NK-92 treated with Interleukin-12 subunit alpha and Interleukin-12 subunit beta, amount 100 ng/mL, for 24 hours (cell line): ENCODE results near the gene ZNF565.
"Not testable (repeated sequence)": the region's sequence is repeated elsewhere in the genome, so short reads cannot be mapped to it uniquely, and the experiment has no call there.

Experiments
- DNase-seq: peaks from one replicate; lab custom pipeline; 2025; lab: John Stamatoyannopoulos, UW

Gene ZNF565

GRCh38 chr19:36210497-36210896 is 4.0 kb downstream of the ZNF565 start:
- DNase-seq: no peak

- DNase-seq: no peak
Measured at GRCh38 chr19:36209372-36209771, 5.1 kb downstream of the ZNF565 start.

DNA sequence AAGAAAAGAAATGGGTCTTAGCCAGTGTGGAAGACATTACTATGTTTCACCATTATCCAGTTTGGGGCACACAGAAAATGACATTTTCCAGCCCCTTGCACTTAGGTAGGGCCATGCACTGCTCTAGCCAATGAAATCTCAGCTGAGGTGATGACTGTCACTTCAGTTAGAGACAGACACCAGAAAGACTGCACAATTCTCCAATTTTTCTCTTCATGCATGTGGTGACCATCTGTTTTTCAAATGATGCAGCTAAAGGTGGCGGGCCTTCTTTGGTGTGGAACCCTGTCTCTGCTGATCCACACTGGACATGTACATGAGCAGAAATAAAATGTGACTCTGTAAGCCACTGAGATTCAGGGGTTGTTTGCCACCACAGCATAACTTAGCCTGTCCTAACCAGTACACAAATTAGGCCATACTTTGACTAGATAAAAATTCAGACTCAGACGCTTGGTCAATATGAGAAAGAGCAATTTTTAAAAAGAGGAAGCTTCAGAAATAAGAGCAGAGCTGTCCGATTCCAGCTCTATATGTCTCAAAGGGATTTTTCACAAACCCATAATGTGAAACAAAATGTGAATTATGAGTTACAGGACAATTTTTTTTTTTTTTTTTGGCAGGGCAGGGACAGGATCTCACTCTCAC is 6.7 kb downstream of the ZNF565 start:
- DNase-seq: no peak

DNA sequence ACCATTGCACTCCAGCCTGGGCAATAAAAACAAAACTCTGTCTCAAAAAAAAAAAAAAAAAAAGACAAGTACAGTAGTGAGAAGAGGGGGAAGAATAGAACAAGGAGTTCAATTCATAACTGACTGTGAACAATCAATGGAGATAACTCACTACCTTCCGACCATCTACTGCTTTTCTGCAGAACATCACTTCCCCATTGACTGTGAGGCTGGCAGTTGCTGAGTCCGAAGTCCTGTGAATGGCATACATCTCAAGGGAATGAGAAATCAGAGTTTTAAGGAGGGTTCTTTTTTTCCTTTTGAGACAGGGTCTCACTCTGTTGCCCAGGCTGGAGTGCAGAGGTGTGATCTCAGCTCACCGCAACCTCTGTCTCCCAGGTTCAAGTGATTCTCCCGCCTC is 11.2 kb downstream of the ZNF565 start:
- DNase-seq: no peak

- no peak for DNase-seq
Measured at GRCh38 chr19:36201684-36202083, 12.8 kb downstream of the ZNF565 start.

DNA sequence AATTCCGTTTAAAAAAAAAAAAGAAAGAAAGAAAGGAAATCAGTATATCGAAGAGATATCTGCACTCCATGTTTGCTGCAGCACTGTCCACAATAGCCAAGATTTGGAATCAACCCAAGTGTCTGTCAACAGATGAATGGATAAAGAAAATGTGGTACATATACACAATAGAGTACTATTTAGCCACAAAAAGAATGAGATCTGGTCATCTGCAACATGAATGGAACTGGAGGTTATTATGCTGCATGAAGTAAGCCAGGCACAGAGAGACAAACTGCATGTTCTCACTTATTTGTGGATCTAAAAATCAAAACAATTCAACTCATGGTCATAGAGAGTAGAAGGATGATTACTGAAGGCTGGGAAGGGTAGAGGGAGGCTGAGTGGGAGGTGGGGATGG is 16.3 kb downstream of the ZNF565 start:
- DNase-seq: no peak

- no peak for DNase-seq
Measured at GRCh38 chr19:36196249-36196648, 18.2 kb downstream of the ZNF565 start.

DNA sequence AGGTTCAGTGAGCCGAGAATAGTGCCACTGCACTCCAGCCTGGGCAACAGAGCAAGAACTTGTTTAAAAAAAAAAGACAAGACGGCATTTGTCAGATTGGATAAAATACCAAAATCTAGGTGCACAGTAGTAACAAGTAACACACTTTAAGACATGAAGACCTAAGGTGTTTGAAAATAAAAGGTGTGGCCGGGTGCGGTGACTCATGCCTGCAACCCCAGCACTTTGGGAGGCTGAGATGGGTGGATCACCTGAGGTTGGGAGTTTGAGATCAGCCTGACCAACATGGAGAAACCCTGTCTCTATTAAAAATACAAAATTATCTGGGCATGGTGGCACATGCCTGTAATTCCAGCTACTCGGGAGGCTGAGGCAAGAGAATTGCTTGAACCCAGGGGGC is 27.7 kb downstream of the ZNF565 start:
- DNase-seq: not testable (repeated sequence)

DNA sequence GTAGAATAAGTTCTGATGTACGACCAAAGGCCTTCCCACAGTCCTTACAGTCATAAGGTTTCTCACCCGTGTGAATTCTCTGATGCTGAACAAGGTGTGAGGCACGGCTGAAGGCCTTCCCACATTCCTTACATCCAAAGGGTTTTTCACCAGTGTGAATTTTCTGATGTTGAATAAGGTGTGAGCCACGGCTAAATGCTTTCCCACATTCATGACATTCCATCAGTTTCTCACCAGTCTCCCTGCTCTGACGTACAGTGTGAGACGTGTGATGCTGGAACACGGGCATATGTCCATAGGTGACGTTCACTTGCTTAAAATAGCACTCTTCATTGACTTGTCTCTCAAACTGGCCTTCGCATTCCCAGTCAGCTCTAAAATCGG is 31.2 kb downstream of the ZNF565 start:
- DNase-seq: no peak

- DNase-seq: no peak
Measured at GRCh38 chr19:36182612-36183244, 31.7 kb downstream of the ZNF565 start.

DNA sequence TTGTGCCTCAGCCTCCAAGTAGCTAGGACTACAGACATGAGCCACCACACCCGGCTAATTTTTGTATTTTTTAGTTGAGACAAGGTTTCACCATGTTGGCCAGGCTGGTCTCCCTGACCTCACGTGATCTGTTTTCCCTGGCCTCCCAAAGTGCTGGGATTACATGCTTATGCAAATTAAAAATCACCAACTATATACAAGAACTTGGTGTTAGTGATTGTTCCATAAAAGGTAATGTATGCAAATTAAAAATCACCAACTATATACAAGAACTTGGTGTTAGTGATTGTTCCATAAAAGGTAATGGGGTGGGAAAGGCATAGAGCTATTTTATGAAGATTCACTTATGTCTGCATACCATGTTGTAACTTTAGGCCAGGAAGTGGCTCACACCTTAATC is 35.4 kb downstream of the ZNF565 start:
- not testable (repeated sequence) for DNase-seq

DNA sequence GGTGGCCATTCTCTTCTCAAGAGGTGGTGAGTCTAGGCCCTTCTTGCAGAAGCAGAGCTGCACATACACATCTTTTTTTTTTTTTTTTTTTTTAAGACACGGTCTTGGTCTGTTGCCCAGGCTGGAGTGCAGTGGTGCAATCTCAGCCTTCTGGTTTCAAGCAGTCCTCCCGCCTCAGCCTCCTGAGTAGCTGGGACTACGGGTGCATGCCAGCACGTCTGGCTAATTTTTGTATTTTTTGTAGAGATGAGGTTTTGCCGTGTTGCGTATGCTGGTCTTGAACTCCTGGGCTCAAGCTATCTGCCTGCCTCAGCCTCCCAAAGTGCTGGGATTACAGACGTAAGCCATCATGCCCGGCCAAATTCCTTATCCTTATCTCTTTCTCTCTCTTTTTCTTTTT is 40.6 kb downstream of the ZNF565 start:
- not testable (repeated sequence) for DNase-seq

DNA sequence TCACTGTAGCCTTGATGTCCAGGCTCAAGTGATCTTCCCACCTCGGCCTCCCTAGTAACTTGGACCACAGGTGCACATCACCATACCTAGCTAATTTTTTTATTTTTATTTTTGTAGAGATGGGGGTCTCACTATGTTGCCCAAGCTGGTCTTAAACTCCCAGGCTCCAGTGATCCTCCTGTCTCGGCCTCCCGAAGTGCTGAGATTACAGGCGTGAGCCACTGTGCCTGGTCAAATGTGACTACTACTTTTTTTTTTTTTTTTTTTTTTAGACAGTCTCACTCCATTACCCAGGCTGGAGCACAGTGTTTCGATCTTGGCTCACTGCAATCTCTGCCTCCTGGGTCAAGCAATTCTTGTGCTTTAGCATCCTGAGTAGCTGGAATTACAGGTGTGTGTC is 41.6 kb downstream of the ZNF565 start:
- DNase-seq: no peak

DNA sequence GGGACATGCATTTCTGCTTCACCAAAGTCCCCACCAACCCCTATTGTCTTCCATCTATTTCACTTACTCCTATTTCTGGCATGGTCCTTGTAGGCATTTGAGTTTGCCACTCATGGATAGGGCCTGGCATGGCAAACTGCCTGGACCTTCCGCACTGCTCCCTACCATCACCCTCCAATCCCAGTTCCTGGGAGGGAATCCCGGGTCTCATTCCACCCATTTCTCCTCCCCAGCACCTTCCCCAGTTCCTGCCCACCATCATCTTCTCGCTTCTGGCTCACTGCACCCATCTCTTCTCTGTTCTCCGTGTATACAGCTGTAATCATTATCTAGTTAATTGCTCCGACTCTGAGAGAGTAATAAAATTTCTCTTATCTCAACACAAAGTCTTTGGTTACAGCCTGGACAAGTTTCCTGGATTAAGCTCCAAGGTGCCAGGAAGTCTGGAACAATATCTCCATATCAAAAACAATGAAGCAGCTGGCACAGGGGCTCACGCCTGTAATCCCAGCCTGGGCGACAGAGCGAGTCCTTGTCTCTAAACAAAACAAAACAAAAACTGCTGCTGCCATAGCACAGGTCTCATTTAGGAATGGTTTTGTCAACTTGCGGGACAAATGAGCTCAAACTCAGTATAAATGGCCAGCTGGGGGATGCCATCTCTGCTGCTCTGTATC is 45.2 kb downstream of the ZNF565 start:
- DNase-seq: no peak

GRCh38 chr19:36163813-36164212 is 50.7 kb downstream of the ZNF565 start:
- no peak for DNase-seq

- DNase-seq: no peak
Measured at GRCh38 chr19:36160821-36161596, 53.5 kb downstream of the ZNF565 start.

DNA sequence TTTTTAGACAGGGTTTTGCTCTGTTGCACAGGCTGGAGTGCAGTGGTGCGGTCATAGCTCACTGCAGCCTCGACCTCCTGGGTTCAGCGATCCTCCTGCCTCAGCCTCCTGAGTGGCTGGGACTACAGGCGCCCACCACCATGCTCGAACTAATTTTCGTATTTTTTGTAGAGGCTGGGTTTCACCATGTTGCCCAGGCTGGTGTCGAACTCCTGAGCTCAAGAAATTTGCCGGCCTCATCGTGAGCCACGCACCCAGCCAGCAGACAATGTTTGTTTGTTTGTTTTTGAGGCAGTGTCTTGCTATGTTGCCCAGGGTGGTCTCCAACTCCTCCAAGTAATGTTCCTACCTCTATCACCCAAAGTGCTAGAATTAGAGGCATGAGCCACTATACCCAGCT is 61.3 kb downstream of the ZNF565 start:
- no peak for DNase-seq

DNA sequence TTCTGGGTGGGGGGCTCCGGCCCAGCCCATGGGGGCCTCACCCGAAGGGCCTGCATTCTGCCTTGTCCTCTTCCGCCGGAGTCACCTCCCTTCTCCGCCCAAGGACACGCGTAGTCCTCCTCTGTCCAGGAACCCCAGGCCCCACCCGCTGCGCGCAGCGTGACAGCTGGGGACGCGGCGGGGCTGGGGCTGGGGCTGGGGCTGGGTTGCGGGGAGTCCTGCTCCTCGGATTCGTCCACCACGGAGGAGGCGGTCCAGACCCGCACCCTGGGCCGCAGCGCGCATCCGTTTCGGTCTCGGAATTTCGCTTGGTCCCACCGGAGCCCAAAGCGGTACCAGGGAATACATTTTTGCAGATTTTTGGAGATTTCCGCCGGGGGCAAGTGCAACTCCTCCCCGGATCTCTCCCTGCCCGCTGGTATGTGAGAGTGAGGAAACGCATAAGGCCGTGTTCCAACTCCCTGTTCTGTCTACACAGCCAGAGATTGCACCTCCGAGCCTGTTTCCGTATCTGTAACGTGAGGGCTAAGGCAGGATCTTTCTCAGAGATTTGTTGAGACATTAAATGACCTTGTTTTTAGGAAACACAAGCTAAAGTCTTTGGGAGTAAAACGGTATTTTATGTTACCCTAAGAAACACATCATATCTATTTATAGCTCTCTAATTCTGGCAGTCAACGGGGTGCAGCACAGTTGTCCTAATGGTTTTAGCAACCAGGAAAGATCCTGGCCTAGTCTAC is 61.9 kb downstream of the ZNF565 start, which contains the start of gene COX7A1:
Gene COX7A1, minus strand, starts transcription at position 96 of the 740 bp plus-strand sequence. Its CDS starts 40 bp downstream, at position 56.
- DNase-seq: no peak

GRCh38 chr19:36152019-36152351 is 62.5 kb downstream of the ZNF565 start:
- no peak for DNase-seq

DNA sequence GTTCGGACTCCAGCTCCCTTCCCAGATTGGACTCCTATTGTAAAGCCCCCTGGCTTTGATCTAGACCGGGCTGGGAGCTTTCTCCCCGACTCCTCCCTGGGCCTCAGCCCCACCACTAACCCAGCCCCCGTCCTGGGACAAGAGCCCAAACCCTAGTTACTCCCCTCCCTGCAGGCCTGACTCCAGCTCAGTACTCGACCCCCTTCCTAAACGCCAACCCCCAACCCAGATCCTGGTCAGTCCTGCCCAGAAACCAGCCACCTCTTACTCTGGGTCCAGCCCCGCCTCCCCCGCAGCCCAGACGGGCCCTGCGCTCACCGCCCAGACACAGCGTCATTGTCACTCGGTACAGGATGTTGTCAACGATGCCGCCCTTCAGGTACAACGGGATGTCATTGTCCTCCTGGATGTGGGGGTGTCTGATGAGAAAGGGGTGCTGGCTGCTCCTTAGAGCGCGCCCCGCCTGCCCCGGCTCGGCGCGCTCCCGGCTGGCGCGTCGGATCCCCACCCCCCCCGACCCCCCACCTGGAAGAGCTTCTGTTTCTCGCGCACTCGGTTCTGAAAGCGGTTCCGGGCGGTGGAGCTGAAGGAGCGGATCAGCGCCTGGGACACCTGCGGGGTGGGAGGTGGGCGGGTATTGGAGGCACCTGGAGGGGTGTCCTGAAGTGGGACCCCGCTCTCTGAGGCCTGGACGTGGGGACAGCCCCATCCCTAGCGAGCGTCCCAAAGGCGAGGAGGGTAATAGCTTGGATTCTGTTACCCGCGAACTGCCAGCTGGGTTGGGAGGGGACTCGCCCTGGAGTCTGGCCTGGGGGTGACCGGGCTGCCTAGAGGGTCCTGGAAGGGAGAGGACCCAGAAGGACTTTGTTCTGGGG is 63.1 kb downstream of the ZNF565 start:
- no peak for DNase-seq

DNA sequence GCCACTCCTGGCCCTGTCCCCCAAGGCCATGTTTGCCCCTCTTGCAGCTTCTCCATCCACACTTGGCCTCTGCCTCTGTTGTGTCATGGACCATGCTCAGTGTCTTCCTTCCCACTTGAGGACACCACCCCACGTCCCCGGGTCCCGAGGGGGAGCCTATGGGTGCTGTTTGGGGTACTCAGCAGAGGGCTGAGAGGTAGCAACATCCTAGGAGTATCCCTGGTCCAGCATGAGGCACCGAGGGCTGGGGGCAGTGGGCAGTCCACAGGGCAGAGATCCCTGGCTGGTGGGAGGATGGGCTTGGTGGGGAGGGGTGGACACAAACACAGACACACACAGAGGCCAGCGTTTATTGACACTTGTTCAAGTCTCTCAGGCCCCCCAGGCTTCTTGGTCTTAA is 63.9 kb downstream of the ZNF565 start:
- no peak for DNase-seq
